GM23248 (cell line): ENCODE results near the gene GDF9. TPM values are rescaled to one million over a fixed set of nuclear protein-coding genes. Genes with fewer than 3 reads are reported as not detected.

ENCODE experiments used
- DNase-seq: peaks from one replicate; pipeline ENCODE4 v3.0.0-alpha.2; 2015
- H2AFZ ChIP-seq: fragments of 200-600 bp; sonication (generic); 2 replicates; pipeline ENCODE4 v1.6.1; 2016; ENCODE audit warnings: antibody characterized with exemption
- H3F3A ChIP-seq: fragments of 200-600 bp; sonication (generic); 2 replicates; pipeline ENCODE4 v1.6.1; 2016; ENCODE audit warnings: mild to moderate bottlenecking, antibody characterized with exemption, mixed run types; ENCODE audit not compliant: insufficient read depth
- H3K27ac ChIP-seq: fragments of 200-600 bp; sonication (generic); 2 replicates; pipeline ENCODE4 v1.5.1; 2016; ENCODE audit warnings: mild to moderate bottlenecking
- H3K27me3 ChIP-seq: fragments of 200-600 bp; sonication (generic); replicated peaks from 2 replicates; pipeline ENCODE4 v1.6.1; 2016; ENCODE audit warnings: mild to moderate bottlenecking; ENCODE audit not compliant: insufficient read depth
- H3K36me3 ChIP-seq: fragments of 200-600 bp; sonication (generic); 2 replicates; pipeline ENCODE4 v1.6.1; 2016; ENCODE audit warnings: low read depth, mild to moderate bottlenecking
- H3K4me1 ChIP-seq: fragments of 200-600 bp; sonication (generic); 2 replicates; pipeline ENCODE4 v1.6.1; 2016; ENCODE audit warnings: mild to moderate bottlenecking; ENCODE audit not compliant: insufficient read depth
- H3K4me2 ChIP-seq: fragments of 200-600 bp; sonication (generic); one replicate; pipeline ENCODE4 v1.6.1; 2016; ENCODE audit warnings: mild to moderate bottlenecking; ENCODE audit not compliant: unreplicated experiment
- H3K4me3 ChIP-seq: fragments of 200-600 bp; sonication (generic); 2 replicates; pipeline ENCODE4 v1.5.1; 2016; ENCODE audit warnings: mild to moderate bottlenecking
- H3K79me2 ChIP-seq: fragments of 200-600 bp; sonication (generic); 2 replicates; pipeline ENCODE4 v1.6.1; 2016; ENCODE audit warnings: mild to moderate bottlenecking; ENCODE audit not compliant: insufficient read depth
- H3K9ac ChIP-seq: fragments of 200-600 bp; sonication (generic); 2 replicates; pipeline ENCODE4 v1.6.1; 2016; ENCODE audit warnings: mild to moderate bottlenecking
- H3K9me2 ChIP-seq: fragments of 200-600 bp; sonication (generic); 2 replicates; pipeline ENCODE4 v1.6.1; 2016; ENCODE audit warnings: mixed run types, mild to moderate bottlenecking, moderate library complexity; ENCODE audit not compliant: insufficient read depth
- H3K9me3 ChIP-seq: fragments of 200-600 bp; sonication (generic); one replicate; pipeline ENCODE4 v1.6.1; 2017; ENCODE audit warnings: low read depth
- H4K20me1 ChIP-seq: fragments of 200-600 bp; sonication (generic); 2 replicates; pipeline ENCODE4 v1.6.0; 2016; ENCODE audit not compliant: insufficient read depth
- EZH2 ChIP-seq: fragments of 200-600 bp; sonication (generic); IDR thresholded peaks from 2 replicates; pipeline ENCODE4 v1.6.1; 2018; ENCODE audit warnings: antibody characterized with exemption, mild to moderate bottlenecking; ENCODE audit not compliant: insufficient read depth, poor library complexity, severe bottlenecking
- EZH2phosphoT487 ChIP-seq: fragments of 200-600 bp; sonication (generic); IDR thresholded peaks from 2 replicates; pipeline ENCODE4 v1.6.1; 2018; ENCODE audit warnings: antibody characterized with exemption, moderate library complexity, mild to moderate bottlenecking, low read depth; ENCODE audit not compliant: insufficient read depth
- WGBS, 2 experiments: methylation state at CpG; one replicate each; pipeline ENCODE4 v1.1.6; 2015 to 2017; ENCODE audit warnings: low lambda C conversion rate in 2 of 2, low coverage in 1 of 2; ENCODE audit errors: missing lambda C conversion rate in 2 of 2; 5-methylcytosine and 5-hydroxymethylcytosine counted together
- in situ Hi-C: fragments of 300-500 bp; cut with MboI; formaldehyde crosslinking; loops from 2 replicates; pipeline ENCODE4 v1.15.0; 2020
- polyA plus RNA-seq: library from polyadenylated mRNA; unstranded; fragments of >200 nt; fragmentation: Nextera tagmentation; extraction: Ambion mirVana; gene quantifications from 2 replicates; pipeline ENCODE4 v1.2.1, GENCODE V29; 2016
- total RNA-seq: library from RNA; depleted of rRNA; stranded (reverse); fragments of >200 nt; shearing (Covaris generic); gene quantifications from 2 replicates; pipeline ENCODE4 v1.2.3, GENCODE V29; 2014

The GDF9 gene
- total and polyA plus RNA-seq, 2 experiments from 2014 or later, result 0.32 TPM; not detected in 1

DNA sequence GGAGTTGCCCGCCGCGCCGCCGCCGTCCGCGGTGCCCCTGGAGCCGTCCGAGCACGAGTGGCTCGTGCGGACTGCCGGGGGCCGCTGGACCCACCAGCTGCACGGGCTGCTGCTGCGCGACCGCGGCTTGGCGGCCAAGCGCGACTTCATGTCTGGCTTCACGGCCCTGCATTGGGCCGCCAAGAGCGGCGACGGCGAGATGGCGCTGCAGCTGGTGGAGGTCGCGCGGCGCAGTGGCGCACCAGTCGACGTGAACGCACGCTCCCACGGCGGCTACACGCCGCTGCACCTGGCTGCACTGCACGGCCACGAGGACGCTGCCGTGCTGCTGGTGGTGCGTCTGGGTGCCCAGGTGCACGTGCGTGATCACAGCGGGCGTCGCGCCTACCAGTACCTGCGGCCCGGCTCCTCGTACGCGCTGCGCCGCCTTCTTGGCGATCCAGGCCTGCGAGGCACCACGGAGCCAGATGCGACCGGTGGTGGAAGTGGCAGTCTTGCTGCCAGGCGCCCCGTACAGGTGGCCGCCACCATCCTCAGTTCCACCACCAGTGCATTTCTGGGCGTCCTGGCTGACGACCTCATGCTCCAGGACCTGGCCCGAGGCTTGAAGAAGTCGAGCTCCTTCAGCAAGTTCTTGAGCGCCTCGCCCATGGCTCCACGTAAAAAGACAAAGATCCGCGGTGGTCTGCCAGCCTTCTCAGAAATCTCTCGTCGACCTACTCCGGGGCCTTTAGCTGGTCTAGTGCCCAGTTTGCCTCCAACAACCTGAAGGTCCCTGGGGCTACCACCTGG, 51.6 kb downstream of the GDF9 start:
- in situ Hi-C loops, result loop anchor here (25.0 kb wide), 1 partner anchor 427 kb away; no protein-coding TSS in a partner anchor
- Histone ChIP-seq H3F3A (peaks cover 10% of the 10 kb centered on the region), H3K27me3 (peaks cover 23% of the 10 kb centered on the region), H3K79me2 (no peaks in the 10 kb centered on the region), H3K9me2 (no peaks in the 10 kb centered on the region), H4K20me1 (no peaks in the 10 kb centered on the region), H3K4me3 (no peak overlapping the region), H3K27ac (no peak overlapping the region), H3K9ac (no peak overlapping the region), H3K9me3 (no peaks in the 10 kb centered on the region), H3K36me3 (no peaks in the 10 kb centered on the region), H3K4me1 (peaks cover 8% of the 10 kb centered on the region; the same call in 1 of the 2 replicates), H2AFZ (no peak overlapping the region), H3K4me2 (no peak overlapping the region)
- 68 to 70% methylated on average over 58 to 81 of the region's 81 CpGs for WGBS, 2 experiments
- no peak for DNase-seq
- TF ChIP-seq EZH2, result no peak

DNA sequence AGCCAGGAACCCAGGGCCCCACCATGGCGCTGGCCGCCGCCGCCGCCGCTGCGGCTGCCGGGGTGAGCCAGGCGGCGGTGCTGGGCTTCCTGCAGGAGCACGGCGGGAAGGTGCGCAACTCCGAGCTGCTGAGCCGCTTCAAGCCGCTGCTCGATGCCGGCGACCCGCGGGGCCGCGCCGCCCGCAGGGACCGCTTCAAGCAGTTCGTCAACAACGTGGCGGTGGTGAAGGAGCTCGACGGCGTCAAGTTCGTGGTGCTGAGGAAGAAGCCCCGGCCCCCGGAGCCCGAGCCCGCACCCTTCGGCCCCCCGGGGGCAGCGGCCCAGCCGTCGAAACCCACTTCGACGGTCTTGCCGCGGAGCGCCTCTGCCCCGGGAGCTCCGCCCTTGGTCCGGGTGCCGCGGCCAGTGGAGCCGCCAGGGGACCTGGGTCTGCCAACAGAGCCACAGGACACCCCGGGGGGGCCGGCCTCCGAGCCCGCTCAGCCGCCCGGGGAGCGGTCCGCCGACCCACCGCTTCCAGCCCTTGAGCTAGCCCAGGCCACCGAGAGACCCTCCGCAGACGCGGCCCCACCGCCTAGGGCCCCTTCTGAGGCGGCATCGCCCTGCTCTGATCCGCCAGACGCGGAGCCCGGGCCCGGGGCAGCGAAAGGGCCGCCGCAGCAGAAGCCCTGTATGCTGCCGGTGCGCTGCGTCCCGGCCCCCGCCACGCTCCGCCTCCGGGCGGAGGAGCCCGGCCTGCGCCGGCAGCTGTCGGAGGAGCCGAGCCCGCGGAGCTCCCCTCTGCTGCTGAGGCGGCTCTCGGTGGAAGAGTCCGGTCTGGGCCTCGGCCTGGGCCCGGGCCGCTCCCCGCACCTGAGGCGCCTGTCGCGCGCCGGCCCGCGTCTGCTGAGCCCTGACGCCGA, 52.4 kb downstream of the GDF9 start:
- Histone ChIP-seq H3K9me3 (no peaks in the 10 kb centered on the region), H3K4me2 (no peak overlapping the region), H3K9me2 (no peaks in the 10 kb centered on the region), H3K4me1 (peaks cover 8% of the 10 kb centered on the region; the same call in 1 of the 2 replicates), H3K36me3 (no peaks in the 10 kb centered on the region), H2AFZ (peak overlapping the region; percentile 63), H3F3A (peaks cover 10% of the 10 kb centered on the region), H3K9ac (no peak overlapping the region), H3K27ac (no peak overlapping the region), H3K4me3 (peak overlapping the region; percentile 34; the same call in 1 of the 2 replicates), H3K27me3 (peaks cover 23% of the 10 kb centered on the region), H4K20me1 (no peaks in the 10 kb centered on the region), H3K79me2 (no peaks in the 10 kb centered on the region)
- in situ Hi-C loops, result loop anchor here (25.0 kb wide), 1 partner anchor 427 kb away; no protein-coding TSS in a partner anchor
- TF ChIP-seq EZH2phosphoT487 (0 out of 2 replicates have a peak, but pooled peaks have one; percentile 26), EZH2 (no peak)
- DNase-seq, result peak; percentile 47
- 9% methylated on average over 73 to 88 of the region's 110 CpGs for WGBS, 2 experiments

GRCh38 chr5:132812781-132813598, 53.3 kb downstream of the GDF9 start, which contains the start of gene SOWAHA:
TSS of gene SOWAHA (plus strand) at chr5:132813302. CDS start at chr5:132813622, 320 bp downstream.
- H3F3A ChIP-seq, result peaks cover 10% of the 10 kb centered on the region
- H4K20me1 ChIP-seq, result no peaks in the 10 kb centered on the region
- WGBS, 2 experiments, result 13 to 28% methylated on average over 19 to 45 of the region's 68 CpGs
- no peaks in the 10 kb centered on the region for H3K9me2 ChIP-seq
- TF ChIP-seq EZH2phosphoT487 (peak; percentile 76; the same call in 1 of the 2 replicates), EZH2 (peak; percentile 98)
- in situ Hi-C loops, result loop anchor here (25.0 kb wide), 1 partner anchor 426 kb away; no protein-coding TSS in a partner anchor
- no peak within 1 kb of the TSS for H3K9ac ChIP-seq
- peaks cover 23% of the 10 kb centered on the region for H3K27me3 ChIP-seq
- H3K27ac ChIP-seq, result no peak within 1 kb of the TSS
- H3K79me2 ChIP-seq, result no peaks in the 10 kb centered on the region
- H3K9me3 ChIP-seq, result no peaks in the 10 kb centered on the region
- peak within 1 kb of the TSS; percentile 38 for H3K4me2 ChIP-seq
- peak within 1 kb of the TSS; percentile 63 for H2AFZ ChIP-seq
- H3K4me3 ChIP-seq, result peak within 1 kb of the TSS; percentile 54
- H3K36me3 ChIP-seq, result no peaks in the 10 kb centered on the region
- DNase-seq, result no peak
- H3K4me1 ChIP-seq, result peaks cover 8% of the 10 kb centered on the region; the same call in 1 of the 2 replicates
